ENCODE measurements around the gene NME9.

DNA sequence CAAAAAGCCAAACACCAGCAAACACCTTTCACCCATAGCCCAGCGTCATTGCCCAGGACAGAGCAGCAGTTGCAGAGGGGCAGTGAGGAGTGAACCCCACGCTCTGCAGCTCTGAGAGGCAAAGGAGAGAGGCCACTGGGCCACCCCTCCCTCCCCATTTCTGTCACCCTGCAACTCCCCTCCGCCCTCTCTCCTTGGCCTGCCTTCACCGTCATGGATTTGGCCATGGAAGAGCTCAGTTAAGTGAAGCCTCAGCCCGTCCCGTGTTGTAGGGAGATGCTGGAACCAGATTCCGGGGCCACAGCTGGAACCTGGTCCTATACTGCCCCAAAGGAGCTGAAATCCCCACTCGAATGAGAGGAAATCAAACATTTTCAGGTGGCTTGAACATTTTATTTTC, 40.7 kb upstream of the NME9 start:
- TF ChIP-seq, protein P1, sequence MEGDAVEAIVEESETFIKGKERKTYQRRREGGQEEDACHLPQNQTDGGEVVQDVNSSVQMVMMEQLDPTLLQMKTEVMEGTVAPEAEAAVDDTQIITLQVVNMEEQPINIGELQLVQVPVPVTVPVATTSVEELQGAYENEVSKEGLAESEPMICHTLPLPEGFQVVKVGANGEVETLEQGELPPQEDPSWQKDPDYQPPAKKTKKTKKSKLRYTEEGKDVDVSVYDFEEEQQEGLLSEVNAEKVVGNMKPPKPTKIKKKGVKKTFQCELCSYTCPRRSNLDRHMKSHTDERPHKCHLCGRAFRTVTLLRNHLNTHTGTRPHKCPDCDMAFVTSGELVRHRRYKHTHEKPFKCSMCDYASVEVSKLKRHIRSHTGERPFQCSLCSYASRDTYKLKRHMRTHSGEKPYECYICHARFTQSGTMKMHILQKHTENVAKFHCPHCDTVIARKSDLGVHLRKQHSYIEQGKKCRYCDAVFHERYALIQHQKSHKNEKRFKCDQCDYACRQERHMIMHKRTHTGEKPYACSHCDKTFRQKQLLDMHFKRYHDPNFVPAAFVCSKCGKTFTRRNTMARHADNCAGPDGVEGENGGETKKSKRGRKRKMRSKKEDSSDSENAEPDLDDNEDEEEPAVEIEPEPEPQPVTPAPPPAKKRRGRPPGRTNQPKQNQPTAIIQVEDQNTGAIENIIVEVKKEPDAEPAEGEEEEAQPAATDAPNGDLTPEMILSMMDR (IDR thresholded peaks at IDR 0.05), result no peak
- TF ChIP-seq, protein P2, sequence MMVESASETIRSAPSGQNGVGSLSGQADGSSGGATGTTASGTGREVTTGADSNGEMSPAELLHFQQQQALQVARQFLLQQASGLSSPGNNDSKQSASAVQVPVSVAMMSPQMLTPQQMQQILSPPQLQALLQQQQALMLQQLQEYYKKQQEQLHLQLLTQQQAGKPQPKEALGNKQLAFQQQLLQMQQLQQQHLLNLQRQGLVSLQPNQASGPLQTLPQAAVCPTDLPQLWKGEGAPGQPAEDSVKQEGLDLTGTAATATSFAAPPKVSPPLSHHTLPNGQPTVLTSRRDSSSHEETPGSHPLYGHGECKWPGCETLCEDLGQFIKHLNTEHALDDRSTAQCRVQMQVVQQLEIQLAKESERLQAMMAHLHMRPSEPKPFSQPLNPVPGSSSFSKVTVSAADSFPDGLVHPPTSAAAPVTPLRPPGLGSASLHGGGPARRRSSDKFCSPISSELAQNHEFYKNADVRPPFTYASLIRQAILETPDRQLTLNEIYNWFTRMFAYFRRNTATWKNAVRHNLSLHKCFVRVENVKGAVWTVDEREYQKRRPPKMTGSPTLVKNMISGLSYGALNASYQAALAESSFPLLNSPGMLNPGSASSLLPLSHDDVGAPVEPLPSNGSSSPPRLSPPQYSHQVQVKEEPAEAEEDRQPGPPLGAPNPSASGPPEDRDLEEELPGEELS (CRISPR knock-in tag; IDR thresholded peaks at IDR 0.05), result no peak
- TF ChIP-seq MYBL2 (CRISPR knock-in tag; IDR thresholded peaks at IDR 0.05) (no peak), CREB1 (CRISPR knock-in tag; IDR thresholded peaks at IDR 0.05) (no peak), CBFB (CRISPR knock-in tag; IDR thresholded peaks at IDR 0.05; ENCODE audit: low read depth) (no peak), GTF2I (CRISPR knock-in tag; conservative IDR thresholded peaks at IDR 0.05) (no peak), NR3C1 (CRISPR knock-in tag; conservative IDR thresholded peaks at IDR 0.05; ENCODE audit: low read depth) (no peak)
- TF ChIP-seq, protein P3, sequence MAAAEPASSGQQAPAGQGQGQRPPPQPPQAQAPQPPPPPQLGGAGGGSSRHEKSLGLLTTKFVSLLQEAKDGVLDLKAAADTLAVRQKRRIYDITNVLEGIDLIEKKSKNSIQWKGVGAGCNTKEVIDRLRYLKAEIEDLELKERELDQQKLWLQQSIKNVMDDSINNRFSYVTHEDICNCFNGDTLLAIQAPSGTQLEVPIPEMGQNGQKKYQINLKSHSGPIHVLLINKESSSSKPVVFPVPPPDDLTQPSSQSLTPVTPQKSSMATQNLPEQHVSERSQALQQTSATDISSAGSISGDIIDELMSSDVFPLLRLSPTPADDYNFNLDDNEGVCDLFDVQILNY (CRISPR knock-in tag; IDR thresholded peaks at IDR 0.05), result no peak
- TF ChIP-seq, protein P4, sequence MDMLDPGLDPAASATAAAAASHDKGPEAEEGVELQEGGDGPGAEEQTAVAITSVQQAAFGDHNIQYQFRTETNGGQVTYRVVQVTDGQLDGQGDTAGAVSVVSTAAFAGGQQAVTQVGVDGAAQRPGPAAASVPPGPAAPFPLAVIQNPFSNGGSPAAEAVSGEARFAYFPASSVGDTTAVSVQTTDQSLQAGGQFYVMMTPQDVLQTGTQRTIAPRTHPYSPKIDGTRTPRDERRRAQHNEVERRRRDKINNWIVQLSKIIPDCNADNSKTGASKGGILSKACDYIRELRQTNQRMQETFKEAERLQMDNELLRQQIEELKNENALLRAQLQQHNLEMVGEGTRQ (CRISPR knock-in tag; IDR thresholded peaks at IDR 0.05), result no peak
